GM19452 (cell line): Measurements from ENCODE around the gene UST.

Experiments
- ATAC-seq: cut with Tn5 transposase; IDR thresholded peaks from one replicate; pipeline ENCODE4 v1.9.1; 2021; ENCODE audit not compliant: unreplicated experiment

UST gene

GRCh38 chr6:149054559-149055194 lies 307.8 kb downstream of the UST start:
- ATAC-seq = peak; percentile 87

- peak; percentile 30 for ATAC-seq
These were observed 308.5 kb downstream of the UST start for GRCh38 chr6:149055195-149055899.

GRCh38 chr6:149056777-149057463 lies 310.1 kb downstream of the UST start:
- no peak for ATAC-seq

GRCh38 chr6:149057464-149057840 lies 310.6 kb downstream of the UST start:
- ATAC-seq = no peak

GRCh38 chr6:149059557-149059956 lies 312.7 kb downstream of the UST start:
- no peak for ATAC-seq

GRCh38 chr6:149060300-149060984 lies 313.6 kb downstream of the UST start:
- ATAC-seq = peak; percentile 88

GRCh38 chr6:149060985-149061760 lies 314.3 kb downstream of the UST start:
- no peak for ATAC-seq

- ATAC-seq = no peak
These were observed 315.1 kb downstream of the UST start for GRCh38 chr6:149061930-149062329.

- ATAC-seq = no peak
These were observed 316.0 kb downstream of the UST start for GRCh38 chr6:149062653-149063348.

GRCh38 chr6:149063468-149063867 lies 316.6 kb downstream of the UST start:
- ATAC-seq = no peak

- ATAC-seq = no peak
These were observed 317.3 kb downstream of the UST start for GRCh38 chr6:149064001-149064659.

- no peak for ATAC-seq
These were observed 317.8 kb downstream of the UST start for GRCh38 chr6:149064660-149065015.

- ATAC-seq = no peak
These were observed 318.3 kb downstream of the UST start for GRCh38 chr6:149065121-149065520.

GRCh38 chr6:149065658-149066556 lies 319.1 kb downstream of the UST start:
- peak; percentile 99 for ATAC-seq

- no peak for ATAC-seq
These were observed 325.2 kb downstream of the UST start for GRCh38 chr6:149071997-149072396.

- no peak for ATAC-seq
These were observed 328.0 kb downstream of the UST start for GRCh38 chr6:149074832-149075258.

- no peak for ATAC-seq
These were observed 329.0 kb downstream of the UST start for GRCh38 chr6:149075616-149076354.

- ATAC-seq = no peak
These were observed 329.5 kb downstream of the UST start for GRCh38 chr6:149076355-149076734.
